Esophagus muscularis mucosa (tissue), 4 donors: ENCODE data around the gene TESK1. TPM values are rescaled to one million over a fixed set of nuclear protein-coding genes. Genes with fewer than 3 reads are reported as not detected.
A peak's percentile ranks its signal among the peaks of the same experiment; 100 is the strongest.

ENCODE experiments used
- DNase-seq: peaks from one replicate; pipeline ENCODE4 v3.0.0-alpha.2; 2017; ENCODE audit errors: extremely low spot score
- H3K27ac ChIP-seq, 4 donors: fragments of 200-600 bp; sonication (generic); replicated peaks in 1 of 4; 1 replicate in 3 of 4; 2 replicates in 1 of 4; pipeline ENCODE4 v1.5.1; 2016 to 2019; ENCODE audit warnings: mild to moderate bottlenecking in 1 of 4
- H3K27me3 ChIP-seq, 4 donors: fragments of 200-600 bp; sonication (generic); one replicate each; pipeline versions ENCODE4 v1.5.1 to v1.6.0; 2016 to 2019
- H3K36me3 ChIP-seq, 4 donors: fragments of 200-600 bp; sonication (generic); one replicate each; pipeline ENCODE4 v1.5.1; 2016 to 2019
- H3K4me1 ChIP-seq, 4 donors: fragments of 200-600 bp; sonication (generic); one replicate each; pipeline ENCODE4 v1.5.1; 2016 to 2019
- H3K4me3 ChIP-seq, 4 donors: fragments of 200-600 bp; sonication (generic); 1 replicate in 2 of 4; 2 replicates in 2 of 4; pipeline ENCODE4 v1.5.1; 2016 to 2019; ENCODE audit warnings: mild to moderate bottlenecking in 4 of 4, moderate library complexity in 1 of 4
- H3K9me3 ChIP-seq, 4 donors: fragments of 200-600 bp; sonication (generic); 1 replicate in 3 of 4; 2 replicates in 1 of 4; pipeline ENCODE4 v1.5.1; 2016 to 2019
- CTCF ChIP-seq, 3 experiments: fragments of 200-600 bp in 2 of 3; fragments of 450-650 bp in 1 of 3; sonication (generic) in 2 of 3; IDR thresholded peaks; one replicate each; pipeline ENCODE4 v1.5.1; 2017 to 2019; ENCODE audit warnings: antibody characterized with exemption in 3 of 3, mild to moderate bottlenecking in 2 of 3, moderate library complexity in 1 of 3
- EP300 ChIP-seq: sonication (generic); formaldehyde crosslinking; IDR thresholded peaks from one replicate; pipeline ENCODE4 v1.6.1; 2017; ENCODE audit warnings: antibody characterized with exemption
- POLR2A ChIP-seq: fragments of 450-650 bp; IDR thresholded peaks from one replicate; pipeline ENCODE4 v1.6.1; 2017; ENCODE audit warnings: antibody characterized with exemption, moderate library complexity, mild to moderate bottlenecking, low read depth
- POLR2AphosphoS5 ChIP-seq, 2 donors: sonication (generic); formaldehyde crosslinking; IDR thresholded peaks; one replicate each; pipeline ENCODE4 v1.6.1; 2017; ENCODE audit warnings: antibody characterized with exemption in 2 of 2
- WGBS: methylation state at CpG from one replicate; pipeline ENCODE4 v1.1.5; 2018; 5-methylcytosine and 5-hydroxymethylcytosine counted together
- intact Hi-C: fragments of 100-400 bp; cut with DNase I; formaldehyde crosslinking; loops from one replicate; pipeline ENCODE4 v1.15.1; 2023
- total RNA-seq, 4 donors: library from RNA; depleted of rRNA; stranded (reverse); fragments of >200 nt; gene quantifications; one replicate each; pipeline versions ENCODE4 v1.1.0 to v1.2.1, GENCODE V29; 2016

Gene TESK1
- total RNA-seq, 4 donors from 2014 or later, result 48.2 to 80.6 (median 63.4) TPM

GRCh38 chr9:35605351-35606137 lies 482 bp downstream of the TESK1 start:
- Histone ChIP-seq H3K4me1 (peaks cover 24 to 37% (median 35%) of the 10 kb centered on the region in 4 donors), H3K27ac (peak overlapping the region; percentile 92 to 96 (median 94)), H3K4me3 (peak overlapping the region; percentile 86 to 96 (median 90)), H3K9me3 (no peaks in the 10 kb centered on the region), H3K36me3 (peaks cover 21 to 36% (median 33%) of the 10 kb centered on the region in 4 donors), H3K27me3 (no peaks in the 10 kb centered on the region)
- intact Hi-C loops, result loop anchor here (2.0 to 5.0 kb wide), 2 partner anchors 41 to 132 kb away; no protein-coding TSS in a partner anchor
- no peak for DNase-seq
- WGBS, result 0% methylated on average over 30 of the region's 76 CpGs
- TF ChIP-seq CTCF (IDR thresholded peaks at IDR 0.05), result no peak
- no peak for TF ChIP-seq POLR2AphosphoS5 (IDR thresholded peaks at IDR 0.05)
- no peak for TF ChIP-seq EP300
- no peak for TF ChIP-seq POLR2A

DNA sequence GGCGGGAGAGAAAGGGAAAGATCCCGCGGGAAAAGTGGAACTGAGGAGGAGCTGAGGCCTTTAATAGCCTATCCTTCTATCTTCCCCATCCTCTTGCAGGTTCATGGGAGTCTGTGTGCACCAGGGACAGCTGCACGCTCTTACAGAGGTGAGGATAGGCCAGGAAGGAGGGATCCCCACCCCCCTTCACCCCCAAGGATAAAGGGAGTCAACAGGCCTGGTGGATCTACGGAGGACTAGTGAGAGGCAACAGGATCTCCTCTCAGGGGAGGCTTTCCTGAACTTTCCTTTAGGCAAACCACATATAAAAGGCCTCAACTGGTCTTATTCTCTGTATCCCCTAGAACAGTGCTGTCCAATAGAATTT lies 1.1 kb downstream of the TESK1 start:
- no peaks in the 10 kb centered on the region for H3K27me3 ChIP-seq
- no peaks in the 10 kb centered on the region for H3K9me3 ChIP-seq
- H3K4me1 ChIP-seq, result peaks cover 24 to 40% (median 35%) of the 10 kb centered on the region in 4 donors
- DNase-seq, result no peak
- peaks cover 21 to 36% (median 33%) of the 10 kb centered on the region in 4 donors for H3K36me3 ChIP-seq
- TF ChIP-seq POLR2AphosphoS5 (IDR thresholded peaks at IDR 0.05), result no peak
- no peak for TF ChIP-seq CTCF (IDR thresholded peaks at IDR 0.05)
- no peak for TF ChIP-seq EP300
- no peak for TF ChIP-seq POLR2A
- peak overlapping the region; percentile 86 to 96 (median 90) for H3K4me3 ChIP-seq
- intact Hi-C loops, result loop anchor here (5.0 kb wide), 1 partner anchor 131 kb away; no protein-coding TSS in a partner anchor
- peak overlapping the region; percentile 92 to 96 (median 94) for H3K27ac ChIP-seq
- 15% methylated on average over 5 of the region's 5 CpGs for WGBS

- TF ChIP-seq EP300 (no peak), CTCF (IDR thresholded peaks at IDR 0.05) (no peak), POLR2AphosphoS5 (IDR thresholded peaks at IDR 0.05) (no peak), POLR2A (no peak)
- 85% methylated on average over 7 of the region's 7 CpGs for WGBS
- Histone ChIP-seq H3K4me1 (peaks cover 24 to 42% (median 35%) of the 10 kb centered on the region in 4 donors), H3K27ac (peak overlapping the region in 2 of 4 donors; percentile 13 to 93), H3K27me3 (no peaks in the 10 kb centered on the region), H3K9me3 (no peaks in the 10 kb centered on the region), H3K36me3 (peaks cover 21 to 36% (median 33%) of the 10 kb centered on the region in 4 donors), H3K4me3 (peak overlapping the region; percentile 19 to 96 (median 87))
- no peak for DNase-seq
- intact Hi-C loops, result loop anchor here (5.0 kb wide), 1 partner anchor 131 kb away; no protein-coding TSS in a partner anchor
Measured at GRCh38 chr9:35606726-35607125, 1.7 kb downstream of the TESK1 start.

- Histone ChIP-seq H3K36me3 (peaks cover 21 to 36% (median 33%) of the 10 kb centered on the region in 4 donors), H3K4me3 (no peak overlapping the region), H3K4me1 (peaks cover 17 to 36% (median 27%) of the 10 kb centered on the region in 4 donors), H3K9me3 (no peaks in the 10 kb centered on the region), H3K27ac (no peak overlapping the region), H3K27me3 (no peaks in the 10 kb centered on the region)
- TF ChIP-seq POLR2A, result no peak
- no peak for TF ChIP-seq CTCF (IDR thresholded peaks at IDR 0.05)
- TF ChIP-seq EP300, result no peak
- no peak for TF ChIP-seq POLR2AphosphoS5 (IDR thresholded peaks at IDR 0.05)
- WGBS, result 92% methylated on average over 5 of the region's 7 CpGs
- no peak for DNase-seq
- intact Hi-C loops, result loop anchor here (5.0 kb wide), 1 partner anchor 129 kb away; no protein-coding TSS in a partner anchor
Measured at GRCh38 chr9:35608221-35608620, 3.2 kb downstream of the TESK1 start.
